Neutrophil (primary cell): ENCODE measurements around the gene ZNF774.
"Not testable (repeated sequence)": the region's sequence is repeated elsewhere in the genome, so short reads cannot be mapped to it uniquely, and the experiment has no call there.

Experiments used
- H3K27ac ChIP-seq: fragments of 200-600 bp; sonication (generic); 2 replicates; pipeline ENCODE4 v1.5.1; 2016; ENCODE audit warnings: mild to moderate bottlenecking, moderate library complexity
- H3K27me3 ChIP-seq: fragments of 200-600 bp; sonication (generic); 2 replicates; pipeline ENCODE4 v1.6.0; 2016; ENCODE audit warnings: mild to moderate bottlenecking
- H3K36me3 ChIP-seq: fragments of 200-600 bp; sonication (generic); 2 replicates; pipeline ENCODE4 v1.5.1; 2017
- H3K4me1 ChIP-seq, 2 experiments: fragments of 200-600 bp in 1 of 2; sonication (generic) in 1 of 2; 1 replicate in 1 of 2; 2 replicates in 1 of 2; pipeline versions ENCODE4 v1.5.1 to v1.6.1; 2013 to 2016; ENCODE audit warnings: low read depth in 1 of 2, low read length in 1 of 2, mild to moderate bottlenecking in 1 of 2, moderate library complexity in 1 of 2; ENCODE audit not compliant: control insufficient read depth in 1 of 2, insufficient read depth in 1 of 2
- H3K4me3 ChIP-seq, 2 experiments: fragments of 200-600 bp in 1 of 2; sonication (generic) in 1 of 2; 1 replicate in 1 of 2; 2 replicates in 1 of 2; pipeline ENCODE4 v1.5.1; 2013 to 2016; ENCODE audit warnings: low read depth in 1 of 2, low read length in 1 of 2, mild to moderate bottlenecking in 1 of 2, moderate library complexity in 1 of 2
- H3K9me3 ChIP-seq: fragments of 200-600 bp; sonication (generic); 2 replicates; pipeline ENCODE4 v1.5.1; 2016
- TF ChIP-seq, protein P1 (sequence below): fragments of 200-600 bp; sonication (generic); IDR thresholded peaks from 2 replicates; pipeline ENCODE4 v1.5.1; 2016; ENCODE audit warnings: antibody characterized with exemption

The ZNF774 gene

GRCh38 chr15:90407871-90408317, 55.8 kb downstream of the ZNF774 start:
- TF ChIP-seq, protein P1, sequence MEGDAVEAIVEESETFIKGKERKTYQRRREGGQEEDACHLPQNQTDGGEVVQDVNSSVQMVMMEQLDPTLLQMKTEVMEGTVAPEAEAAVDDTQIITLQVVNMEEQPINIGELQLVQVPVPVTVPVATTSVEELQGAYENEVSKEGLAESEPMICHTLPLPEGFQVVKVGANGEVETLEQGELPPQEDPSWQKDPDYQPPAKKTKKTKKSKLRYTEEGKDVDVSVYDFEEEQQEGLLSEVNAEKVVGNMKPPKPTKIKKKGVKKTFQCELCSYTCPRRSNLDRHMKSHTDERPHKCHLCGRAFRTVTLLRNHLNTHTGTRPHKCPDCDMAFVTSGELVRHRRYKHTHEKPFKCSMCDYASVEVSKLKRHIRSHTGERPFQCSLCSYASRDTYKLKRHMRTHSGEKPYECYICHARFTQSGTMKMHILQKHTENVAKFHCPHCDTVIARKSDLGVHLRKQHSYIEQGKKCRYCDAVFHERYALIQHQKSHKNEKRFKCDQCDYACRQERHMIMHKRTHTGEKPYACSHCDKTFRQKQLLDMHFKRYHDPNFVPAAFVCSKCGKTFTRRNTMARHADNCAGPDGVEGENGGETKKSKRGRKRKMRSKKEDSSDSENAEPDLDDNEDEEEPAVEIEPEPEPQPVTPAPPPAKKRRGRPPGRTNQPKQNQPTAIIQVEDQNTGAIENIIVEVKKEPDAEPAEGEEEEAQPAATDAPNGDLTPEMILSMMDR: no peak
- Histone ChIP-seq H3K27me3 (no peaks in the 10 kb centered on the region), H3K36me3 (peaks cover 4% of the 10 kb centered on the region), H3K27ac (peak overlapping the region; percentile 33), H3K9me3 (no peaks in the 10 kb centered on the region), H3K4me1 (peaks cover 58 to 59% of the 10 kb centered on the region in 2 experiments), H3K4me3 (no peak overlapping the region)

GRCh38 chr15:90408657-90409056, 56.6 kb downstream of the ZNF774 start:
- Histone ChIP-seq H3K4me3 (no peak overlapping the region), H3K36me3 (peaks cover 4% of the 10 kb centered on the region), H3K27me3 (no peaks in the 10 kb centered on the region), H3K27ac (peak overlapping the region; percentile 33), H3K4me1 (peaks cover 58 to 59% of the 10 kb centered on the region in 2 experiments), H3K9me3 (no peaks in the 10 kb centered on the region)
- TF ChIP-seq, protein P1: no peak

- not testable (repeated sequence) for H3K4me3 ChIP-seq, H3K27me3 ChIP-seq, H3K9me3 ChIP-seq, H3K36me3 ChIP-seq
- H3K27ac ChIP-seq: peak overlapping the region; percentile 38
- H3K4me1 ChIP-seq: peaks cover 62% of the 10 kb centered on the region in 2 experiments
Measured at GRCh38 chr15:90409587-90409986, 57.5 kb downstream of the ZNF774 start.

GRCh38 chr15:90410316-90410715, 58.2 kb downstream of the ZNF774 start:
- peak overlapping the region; percentile 38 for H3K27ac ChIP-seq
- H3K27me3 ChIP-seq, H3K4me3 ChIP-seq, H3K36me3 ChIP-seq, H3K9me3 ChIP-seq: not testable (repeated sequence)
- H3K4me1 ChIP-seq: peaks cover 68 to 69% of the 10 kb centered on the region in 2 experiments

DNA sequence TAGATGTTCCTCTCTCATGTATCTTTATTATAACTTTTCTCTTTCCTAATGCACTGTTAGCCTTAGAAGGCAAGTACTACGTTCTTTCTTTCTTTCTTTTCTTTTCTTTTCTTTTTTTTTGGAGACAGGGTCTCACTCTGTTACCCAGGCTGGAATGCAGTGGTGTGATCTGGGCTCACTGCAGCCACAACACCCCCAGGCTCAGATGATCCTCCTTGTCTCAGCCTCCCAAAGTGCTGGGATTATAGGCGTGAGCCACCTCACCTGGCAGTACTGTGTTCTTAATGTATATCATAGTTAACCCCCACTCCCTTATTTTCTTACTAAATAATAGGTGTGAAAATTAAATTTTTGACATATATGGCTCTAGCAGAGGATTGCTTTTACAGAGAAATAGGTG, 59.1 kb downstream of the ZNF774 start:
- Histone ChIP-seq H3K9me3 (no peaks in the 10 kb centered on the region), H3K4me1 (peaks cover 72 to 73% of the 10 kb centered on the region in 2 experiments), H3K27ac (peak overlapping the region; percentile 81), H3K4me3 (no peak overlapping the region), H3K27me3 (no peaks in the 10 kb centered on the region), H3K36me3 (peaks cover 7% of the 10 kb centered on the region)
- TF ChIP-seq, protein P1: no peak
